HFFc6 (cell line): ENCODE results near the gene CACNA1H. TPM values are rescaled to one million over a fixed set of nuclear protein-coding genes. Genes with fewer than 3 reads are reported as not detected.

Experiments used
- DNase-seq: peaks from one replicate; pipeline ENCODE4 v3.0.0-alpha.2; 2018
- H3K27ac Mint-ChIP-seq: 2 replicates; pipeline ENCODE4 v1.8.0; 2020; ENCODE audit warnings: mild to moderate bottlenecking, mixed read lengths
- H3K27me3 Mint-ChIP-seq: 2 replicates; pipeline ENCODE4 v1.8.0; 2021; ENCODE audit warnings: mild to moderate bottlenecking, moderate library complexity, mixed read lengths; ENCODE audit not compliant: insufficient read depth
- H3K36me3 Mint-ChIP-seq: 2 replicates; pipeline ENCODE4 v1.8.0; 2021; ENCODE audit warnings: low read depth, mixed read lengths
- H3K4me1 Mint-ChIP-seq: 2 replicates; pipeline ENCODE4 v1.8.0; 2020; ENCODE audit warnings: low read depth, mixed read lengths
- H3K4me3 Mint-ChIP-seq: 2 replicates; pipeline ENCODE4 v1.8.0; 2020; ENCODE audit warnings: mild to moderate bottlenecking, moderate library complexity, mixed read lengths
- H3K9me3 Mint-ChIP-seq: 2 replicates; pipeline ENCODE4 v1.8.0; 2020; ENCODE audit warnings: mild to moderate bottlenecking, mixed read lengths
- CTCF ChIP-seq: fragments of 200-600 bp; sonication (generic); IDR thresholded peaks from 2 replicates; pipeline ENCODE4 v1.5.0; 2021; ENCODE audit warnings: antibody characterized with exemption, mild to moderate bottlenecking
- total RNA-seq, 6 experiments: library from RNA; stranded (reverse); fragmentation: NEBNext Ultra II Directional; extraction: Animal tissue kit (Norgen Biotek cat#: 25700); gene quantifications; 2 replicates in 1 of 6; 3 replicates in 5 of 6; pipeline ENCODE4 v1.2.3, GENCODE V29; 2021

The CACNA1H gene
- total RNA-seq, 6 experiments from 2014 or later: 0.03 to 0.05 TPM; not detected in 4

DNA sequence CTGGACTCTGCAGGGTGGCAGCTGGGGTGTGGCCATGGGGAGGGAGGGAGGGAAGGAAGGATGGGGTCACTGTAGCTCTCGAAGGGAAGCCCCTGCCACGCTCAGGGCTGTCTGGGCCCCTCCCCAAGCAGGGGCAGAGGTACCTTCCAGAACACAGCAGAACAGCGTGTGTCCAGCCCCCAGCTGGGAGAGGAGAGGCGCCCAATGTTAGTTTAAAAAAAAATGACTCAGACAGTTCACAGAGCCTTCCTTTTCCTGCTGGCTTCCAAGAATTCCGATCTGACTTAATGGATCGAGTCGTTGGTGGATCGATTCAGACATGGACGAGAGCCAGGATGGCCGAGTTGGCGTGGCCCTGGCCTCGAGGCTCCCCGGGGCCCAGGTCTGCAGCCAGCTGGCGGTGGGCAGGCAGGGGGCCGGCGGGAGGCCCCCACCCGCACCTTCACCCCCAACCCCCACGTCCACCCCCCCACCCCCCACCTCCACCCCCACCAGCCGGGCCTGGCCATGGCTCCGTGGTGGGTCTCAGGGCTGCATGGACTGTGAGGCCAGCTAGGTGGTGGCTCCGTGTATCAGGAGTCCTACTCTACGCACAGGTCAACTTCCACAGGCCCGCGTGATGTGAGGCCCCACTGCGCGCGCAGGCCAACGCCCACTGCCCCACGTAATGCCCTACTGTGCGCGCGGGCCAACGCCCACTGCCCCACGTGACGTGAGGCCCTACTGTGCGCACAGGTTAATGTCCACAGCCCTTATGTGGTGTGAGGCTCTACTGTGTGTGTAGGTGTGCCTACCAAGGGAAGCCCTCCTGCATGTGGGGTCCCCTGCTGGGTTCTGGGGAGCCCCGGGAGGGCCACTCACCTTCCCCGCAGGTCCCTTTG lies 21.8 kb downstream of the CACNA1H start:
- peaks cover 4% of the 10 kb centered on the region for H3K27me3 Mint-ChIP-seq
- no peak for TF ChIP-seq CTCF
- peak; percentile 8 for DNase-seq
- H3K36me3 Mint-ChIP-seq: no peaks in the 10 kb centered on the region
- H3K4me1 Mint-ChIP-seq: no peaks in the 10 kb centered on the region; the same call in 1 of the 2 replicates
- H3K9me3 Mint-ChIP-seq: no peaks in the 10 kb centered on the region
- no peak overlapping the region for H3K27ac Mint-ChIP-seq
- no peak overlapping the region for H3K4me3 Mint-ChIP-seq

- no peak overlapping the region for H3K4me3 Mint-ChIP-seq
- H3K27me3 Mint-ChIP-seq: peaks cover under 1% of the 10 kb centered on the region
- no peak overlapping the region for H3K27ac Mint-ChIP-seq
- no peak for DNase-seq
- no peaks in the 10 kb centered on the region for H3K9me3 Mint-ChIP-seq
- H3K4me1 Mint-ChIP-seq: no peaks in the 10 kb centered on the region; the same call in 1 of the 2 replicates
- H3K36me3 Mint-ChIP-seq: no peaks in the 10 kb centered on the region
- TF ChIP-seq CTCF: no peak
These were observed 22.8 kb downstream of the CACNA1H start for GRCh38 chr16:1175566-1176279.

DNA sequence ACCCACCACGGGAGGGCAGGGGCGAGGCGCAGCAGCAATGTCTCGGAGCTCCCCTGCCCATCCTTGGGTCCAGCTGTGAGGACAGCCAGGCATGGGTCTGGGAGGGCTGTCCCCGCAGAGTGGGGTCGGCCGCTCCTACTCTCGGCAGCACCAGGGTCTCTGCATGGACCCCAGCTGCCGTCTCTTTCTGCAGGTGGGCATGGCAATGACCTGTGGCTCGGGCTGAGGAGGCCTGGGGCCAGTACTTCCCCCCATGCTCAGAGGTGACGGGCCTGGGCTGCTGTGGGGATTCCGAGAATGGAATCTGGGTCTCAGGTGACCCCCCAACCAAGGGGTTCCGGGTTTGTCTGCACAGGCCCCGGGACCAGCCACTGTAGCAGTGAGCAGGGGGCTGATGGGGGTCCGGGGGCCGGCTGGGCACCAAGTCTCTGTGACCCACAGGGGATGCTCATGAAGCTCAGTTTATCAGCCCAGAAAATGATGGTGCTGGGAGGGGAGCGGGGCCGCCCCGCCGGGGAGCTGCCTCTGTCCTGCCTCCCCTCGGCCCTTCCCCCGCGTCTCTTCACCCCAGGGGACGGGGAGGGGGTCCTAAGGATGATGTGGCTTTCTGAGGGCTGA lies 23.5 kb downstream of the CACNA1H start:
- Mint-ChIP-seq H3K9me3 (no peaks in the 10 kb centered on the region), H3K4me3 (no peak overlapping the region), H3K4me1 (no peaks in the 10 kb centered on the region; the same call in 1 of the 2 replicates), H3K36me3 (no peaks in the 10 kb centered on the region), H3K27me3 (no peaks in the 10 kb centered on the region; the same call in none of the 2 replicates), H3K27ac (no peak overlapping the region)
- TF ChIP-seq CTCF: no peak
- no peak for DNase-seq

DNA sequence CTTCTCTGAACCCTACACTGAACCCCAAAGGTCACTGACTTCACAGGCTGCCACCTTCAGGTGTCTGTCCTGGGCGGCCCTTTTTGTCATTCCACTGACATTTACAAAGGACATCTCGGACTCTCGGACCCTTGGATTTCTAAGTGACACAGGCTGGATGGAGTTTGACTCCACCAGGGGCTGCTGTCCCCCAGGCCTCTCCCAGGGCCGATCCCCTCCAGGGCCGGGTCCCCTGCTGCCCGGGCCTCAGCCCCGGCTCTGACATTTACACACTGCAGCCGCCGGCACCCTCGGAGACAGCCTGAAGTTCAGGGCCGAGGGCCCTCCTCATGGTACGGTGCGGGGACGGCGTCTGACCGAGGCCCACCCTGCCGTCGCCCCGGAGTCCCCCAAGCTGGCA lies 24.1 kb downstream of the CACNA1H start:
- H3K4me3 Mint-ChIP-seq: no peak overlapping the region
- no peaks in the 10 kb centered on the region; the same call in none of the 2 replicates for H3K27me3 Mint-ChIP-seq
- no peaks in the 10 kb centered on the region for H3K36me3 Mint-ChIP-seq
- DNase-seq: no peak
- H3K9me3 Mint-ChIP-seq: no peaks in the 10 kb centered on the region
- no peak overlapping the region for H3K27ac Mint-ChIP-seq
- H3K4me1 Mint-ChIP-seq: no peaks in the 10 kb centered on the region; the same call in 1 of the 2 replicates
- no peak for TF ChIP-seq CTCF

DNA sequence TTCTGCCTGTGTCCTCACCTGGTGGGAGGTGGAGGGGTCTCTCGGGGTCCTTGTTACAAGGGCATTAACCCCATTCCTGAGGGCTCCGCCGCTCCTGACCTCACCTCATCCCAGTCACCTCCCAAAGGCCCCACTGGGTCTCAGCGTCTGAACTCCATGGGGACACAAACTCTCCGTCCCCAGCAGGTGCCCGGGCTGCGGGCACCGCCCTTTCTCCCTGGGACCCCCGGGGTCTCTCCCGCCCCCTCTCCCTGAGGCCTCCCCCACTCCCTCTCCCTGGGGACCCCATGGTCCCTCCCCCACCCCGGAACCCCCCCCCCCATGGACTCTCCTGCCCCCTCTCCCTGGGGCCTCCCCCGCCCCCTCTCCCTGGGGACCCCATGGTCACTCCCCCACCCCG lies 24.8 kb downstream of the CACNA1H start:
- H3K27ac Mint-ChIP-seq: no peak overlapping the region
- DNase-seq: no peak
- H3K9me3 Mint-ChIP-seq: no peaks in the 10 kb centered on the region
- no peaks in the 10 kb centered on the region; the same call in 1 of the 2 replicates for H3K4me1 Mint-ChIP-seq
- no peaks in the 10 kb centered on the region; the same call in none of the 2 replicates for H3K27me3 Mint-ChIP-seq
- TF ChIP-seq CTCF: no peak
- no peak overlapping the region for H3K4me3 Mint-ChIP-seq
- H3K36me3 Mint-ChIP-seq: no peaks in the 10 kb centered on the region
